ENCODE data around the gene PYCR2. TPM values are rescaled to one million over a fixed set of nuclear protein-coding genes. Genes with fewer than 3 reads are reported as not detected.

The PYCR2 gene
- total RNA-seq, 1 donor from 2014 or later = 38.1 TPM

- H3K27ac Mint-ChIP-seq (ENCODE audit: unreplicated experiment) = no peak overlapping the region
- H2AFZ ChIP-seq (ENCODE audit: low read depth, low read length) = no peak overlapping the region
- no peak for FAIRE-seq
- no peaks in the 10 kb centered on the region for H3K9me3 Mint-ChIP-seq (ENCODE audit: unreplicated experiment)
- DNase-seq (ENCODE audit: low read depth) = no peak
- H3K4me1 ChIP-seq (ENCODE audit: insufficient read depth, low read length) = peaks cover 17% of the 10 kb centered on the region
- no peak overlapping the region for H3K4me3 ChIP-seq (ENCODE audit: insufficient read depth, low read depth, low read length)
- H3K27ac ChIP-seq (ENCODE audit: low read depth, low read length) = no peak overlapping the region
- H3K36me3 Mint-ChIP-seq (ENCODE audit: low read depth, unreplicated experiment) = peaks cover 21% of the 10 kb centered on the region
- no peaks in the 10 kb centered on the region for H3K9me3 ChIP-seq (ENCODE audit: insufficient read depth, low read depth, low read length)
- peaks cover 9% of the 10 kb centered on the region for H3K36me3 ChIP-seq (ENCODE audit: insufficient read depth, low read length)
- TF ChIP-seq EZH2 (IDR thresholded peaks at IDR 0.05; ENCODE audit: insufficient read depth, low read length) (no peak), CTCF (IDR thresholded peaks at IDR 0.05; ENCODE audit: insufficient read depth, low read depth, low read length) (no peak)
- H4K20me1 ChIP-seq (ENCODE audit: insufficient read depth, low read length) = peaks cover 8% of the 10 kb centered on the region
- peak overlapping the region; percentile 96 for H3K9ac ChIP-seq (ENCODE audit: low read length)
- H3K27me3 ChIP-seq (ENCODE audit: insufficient read depth, low read length) = no peaks in the 10 kb centered on the region
- H3K4me3 Mint-ChIP-seq (ENCODE audit: unreplicated experiment) = peak overlapping the region; percentile 97
- peak overlapping the region; percentile 94 for H3K4me2 ChIP-seq (ENCODE audit: low read length)
- peaks cover 29% of the 10 kb centered on the region for H3K79me2 ChIP-seq (ENCODE audit: insufficient read depth, low read length)
- H3K4me1 Mint-ChIP-seq (ENCODE audit: low read depth, unreplicated experiment) = peaks cover 3% of the 10 kb centered on the region
- H3K27me3 Mint-ChIP-seq (ENCODE audit: low read depth, unreplicated experiment) = no peaks in the 10 kb centered on the region
Measured at GRCh38 chr1:225921734-225922709, 2.0 kb downstream of the PYCR2 start.

- DNase-seq (ENCODE audit: low read depth) (peak; percentile 86), FAIRE-seq (no peak)
- no peaks in the 10 kb centered on the region for H3K27me3 Mint-ChIP-seq (ENCODE audit: low read depth, unreplicated experiment)
- no peak overlapping the region for H2AFZ ChIP-seq (ENCODE audit: low read depth, low read length)
- H4K20me1 ChIP-seq (ENCODE audit: insufficient read depth, low read length) = peaks cover 8% of the 10 kb centered on the region
- H3K9ac ChIP-seq (ENCODE audit: low read length) = no peak overlapping the region
- peaks cover 17% of the 10 kb centered on the region for H3K4me1 ChIP-seq (ENCODE audit: insufficient read depth, low read length)
- no peaks in the 10 kb centered on the region for H3K9me3 Mint-ChIP-seq (ENCODE audit: unreplicated experiment)
- H3K36me3 Mint-ChIP-seq (ENCODE audit: low read depth, unreplicated experiment) = peaks cover 21% of the 10 kb centered on the region
- no peak overlapping the region for H3K27ac Mint-ChIP-seq (ENCODE audit: unreplicated experiment)
- H3K36me3 ChIP-seq (ENCODE audit: insufficient read depth, low read length) = peaks cover 9% of the 10 kb centered on the region
- H3K9me3 ChIP-seq (ENCODE audit: insufficient read depth, low read depth, low read length) = no peaks in the 10 kb centered on the region
- H3K27me3 ChIP-seq (ENCODE audit: insufficient read depth, low read length) = no peaks in the 10 kb centered on the region
- H3K4me3 Mint-ChIP-seq (ENCODE audit: unreplicated experiment) = no peak overlapping the region
- H3K79me2 ChIP-seq (ENCODE audit: insufficient read depth, low read length) = peaks cover 29% of the 10 kb centered on the region
- peak overlapping the region; percentile 23 for H3K4me2 ChIP-seq (ENCODE audit: low read length)
- no peak overlapping the region for H3K27ac ChIP-seq (ENCODE audit: low read depth, low read length)
- H3K4me1 Mint-ChIP-seq (ENCODE audit: low read depth, unreplicated experiment) = peaks cover 6% of the 10 kb centered on the region
- H3K4me3 ChIP-seq (ENCODE audit: insufficient read depth, low read depth, low read length) = no peak overlapping the region
- no peak for TF ChIP-seq EZH2 (IDR thresholded peaks at IDR 0.05; ENCODE audit: insufficient read depth, low read length)
Measured at GRCh38 chr1:225919906-225920305, 4.1 kb downstream of the PYCR2 start.

GRCh38 chr1:225918280-225918679, 5.8 kb downstream of the PYCR2 start:
- H3K9ac ChIP-seq (ENCODE audit: low read length) = no peak overlapping the region
- H3K36me3 ChIP-seq (ENCODE audit: insufficient read depth, low read length) = peaks cover 9% of the 10 kb centered on the region
- H3K79me2 ChIP-seq (ENCODE audit: insufficient read depth, low read length) = peaks cover 24% of the 10 kb centered on the region
- Mint-ChIP-seq H3K27ac (ENCODE audit: unreplicated experiment) (no peak overlapping the region), H3K4me1 (ENCODE audit: low read depth, unreplicated experiment) (peaks cover 6% of the 10 kb centered on the region), H3K27me3 (ENCODE audit: low read depth, unreplicated experiment) (no peaks in the 10 kb centered on the region), H3K4me3 (ENCODE audit: unreplicated experiment) (no peak overlapping the region), H3K36me3 (ENCODE audit: low read depth, unreplicated experiment) (peaks cover 23% of the 10 kb centered on the region), H3K9me3 (ENCODE audit: unreplicated experiment) (no peaks in the 10 kb centered on the region)
- H3K4me2 ChIP-seq (ENCODE audit: low read length) = no peak overlapping the region
- no peak for FAIRE-seq
- H3K27me3 ChIP-seq (ENCODE audit: insufficient read depth, low read length) = no peaks in the 10 kb centered on the region
- no peak for TF ChIP-seq CTCF (IDR thresholded peaks at IDR 0.05; ENCODE audit: insufficient read depth, low read depth, low read length)
- no peak for TF ChIP-seq EZH2 (IDR thresholded peaks at IDR 0.05; ENCODE audit: insufficient read depth, low read length)
- no peak overlapping the region for H3K27ac ChIP-seq (ENCODE audit: low read depth, low read length)
- no peak for DNase-seq (ENCODE audit: low read depth)
- peaks cover 8% of the 10 kb centered on the region for H4K20me1 ChIP-seq (ENCODE audit: insufficient read depth, low read length)
- H3K4me3 ChIP-seq (ENCODE audit: insufficient read depth, low read depth, low read length) = no peak overlapping the region
- peaks cover 15% of the 10 kb centered on the region for H3K4me1 ChIP-seq (ENCODE audit: insufficient read depth, low read length)
- no peaks in the 10 kb centered on the region for H3K9me3 ChIP-seq (ENCODE audit: insufficient read depth, low read depth, low read length)
- H2AFZ ChIP-seq (ENCODE audit: low read depth, low read length) = no peak overlapping the region
